GM19452 (cell line): ENCODE data around the gene CDC42.
"Not testable (repeated sequence)": the region's sequence is repeated elsewhere in the genome, so short reads cannot be mapped to it uniquely, and the experiment has no call there.

Source experiments
- ATAC-seq: cut with Tn5 transposase; IDR thresholded peaks from one replicate; pipeline ENCODE4 v1.9.1; 2021; ENCODE audit not compliant: unreplicated experiment

Gene CDC42

DNA sequence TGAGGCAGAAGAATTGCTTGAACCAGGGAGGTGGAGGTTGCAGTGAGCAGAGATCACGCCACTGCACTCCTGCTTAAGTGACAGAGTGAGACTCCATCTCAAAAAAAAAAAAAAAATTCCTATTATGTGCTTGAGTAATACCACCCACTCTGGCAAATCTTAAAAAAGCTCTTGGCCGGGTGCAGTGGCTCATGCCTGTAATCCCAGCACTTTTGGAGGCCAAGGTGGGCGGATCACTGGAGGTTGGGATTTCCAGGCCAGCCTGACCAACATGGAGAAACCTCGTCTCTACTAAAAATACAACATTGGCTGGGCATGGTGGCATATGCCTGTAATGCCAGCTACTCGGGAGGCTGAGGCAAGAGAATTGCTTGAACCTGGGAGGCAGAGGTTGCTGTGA lies 17.7 kb upstream of the CDC42 start:
- ATAC-seq, result not testable (repeated sequence)

GRCh38 chr1:22037520-22037919 lies 15.0 kb upstream of the CDC42 start:
- no peak for ATAC-seq

GRCh38 chr1:22038036-22038435 lies 14.5 kb upstream of the CDC42 start:
- no peak for ATAC-seq

- ATAC-seq, result peak; percentile 98
Observed at GRCh38 chr1:22039594-22040285, 12.8 kb upstream of the CDC42 start.

- ATAC-seq, result no peak
Observed at GRCh38 chr1:22040286-22040623, 12.3 kb upstream of the CDC42 start.

- ATAC-seq, result no peak
Observed at GRCh38 chr1:22041505-22041904, 11.0 kb upstream of the CDC42 start.

- no peak for ATAC-seq
Observed at GRCh38 chr1:22043198-22043769, 9.2 kb upstream of the CDC42 start.

DNA sequence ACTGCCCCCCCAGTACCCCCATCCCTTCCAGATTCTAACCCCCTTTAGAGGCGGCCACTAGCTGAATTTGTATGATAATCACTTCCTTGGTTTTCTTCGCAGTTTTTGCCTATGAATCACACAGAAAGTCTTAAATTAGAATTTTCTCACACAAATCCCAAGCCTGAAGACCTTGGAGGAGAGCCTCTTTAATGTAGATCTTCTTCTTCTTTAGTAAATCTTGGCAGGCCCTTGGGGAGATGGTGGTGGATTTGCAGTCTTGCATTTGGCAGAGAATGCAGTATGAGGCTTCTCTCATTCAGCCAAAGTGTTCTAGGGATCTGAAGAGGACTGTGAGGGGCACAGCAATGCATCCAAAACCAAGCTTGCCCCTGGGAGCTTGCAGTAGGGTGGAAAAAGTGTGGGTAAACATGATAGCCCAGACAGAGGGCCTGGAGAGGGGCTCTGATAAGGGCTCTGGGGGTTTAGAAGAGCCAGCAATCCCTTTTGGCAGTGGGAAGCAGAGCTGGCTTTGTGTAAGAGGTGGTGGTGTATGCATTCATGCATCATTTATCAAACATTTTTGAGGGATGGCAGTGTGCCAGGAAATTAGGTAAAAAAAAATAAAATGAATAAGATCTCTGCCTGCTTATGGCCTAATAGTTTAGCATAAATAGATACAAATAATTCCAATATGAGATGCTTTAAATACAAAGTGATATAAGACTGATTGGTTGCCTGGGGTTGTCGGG lies 7.7 kb upstream of the CDC42 start:
- ATAC-seq, result no peak

- ATAC-seq, result no peak
Observed at GRCh38 chr1:22045604-22046228, 6.8 kb upstream of the CDC42 start.

GRCh38 chr1:22048351-22049192 lies 3.9 kb upstream of the CDC42 start:
- ATAC-seq, result no peak

- no peak for ATAC-seq
Observed at GRCh38 chr1:22050330-22050729, 2.2 kb upstream of the CDC42 start.

DNA sequence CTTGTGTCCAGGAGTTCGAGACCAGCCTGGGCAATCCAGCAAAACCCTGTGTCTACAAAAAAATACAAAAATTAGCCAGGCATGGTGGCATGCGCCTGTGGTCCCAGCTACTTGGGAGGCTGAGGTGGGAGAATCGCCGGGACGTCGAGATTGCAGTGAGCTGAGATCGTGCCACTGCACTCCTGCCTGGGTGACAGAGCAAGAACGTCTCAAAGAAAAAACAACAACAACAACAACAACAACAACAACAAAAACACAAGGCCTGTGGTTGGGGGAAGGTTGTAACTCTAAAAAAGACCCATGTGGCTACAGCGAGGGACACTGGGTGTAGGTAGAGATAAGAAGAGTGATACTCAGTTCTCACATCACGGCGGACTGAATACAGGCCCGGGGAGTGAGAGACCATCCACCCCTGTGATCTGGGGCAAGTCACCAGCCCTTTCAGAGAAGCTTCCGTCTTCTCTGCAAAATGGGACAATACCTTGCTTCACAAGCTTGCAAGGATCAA lies 848 bp upstream of the CDC42 start:
- no peak for ATAC-seq

DNA sequence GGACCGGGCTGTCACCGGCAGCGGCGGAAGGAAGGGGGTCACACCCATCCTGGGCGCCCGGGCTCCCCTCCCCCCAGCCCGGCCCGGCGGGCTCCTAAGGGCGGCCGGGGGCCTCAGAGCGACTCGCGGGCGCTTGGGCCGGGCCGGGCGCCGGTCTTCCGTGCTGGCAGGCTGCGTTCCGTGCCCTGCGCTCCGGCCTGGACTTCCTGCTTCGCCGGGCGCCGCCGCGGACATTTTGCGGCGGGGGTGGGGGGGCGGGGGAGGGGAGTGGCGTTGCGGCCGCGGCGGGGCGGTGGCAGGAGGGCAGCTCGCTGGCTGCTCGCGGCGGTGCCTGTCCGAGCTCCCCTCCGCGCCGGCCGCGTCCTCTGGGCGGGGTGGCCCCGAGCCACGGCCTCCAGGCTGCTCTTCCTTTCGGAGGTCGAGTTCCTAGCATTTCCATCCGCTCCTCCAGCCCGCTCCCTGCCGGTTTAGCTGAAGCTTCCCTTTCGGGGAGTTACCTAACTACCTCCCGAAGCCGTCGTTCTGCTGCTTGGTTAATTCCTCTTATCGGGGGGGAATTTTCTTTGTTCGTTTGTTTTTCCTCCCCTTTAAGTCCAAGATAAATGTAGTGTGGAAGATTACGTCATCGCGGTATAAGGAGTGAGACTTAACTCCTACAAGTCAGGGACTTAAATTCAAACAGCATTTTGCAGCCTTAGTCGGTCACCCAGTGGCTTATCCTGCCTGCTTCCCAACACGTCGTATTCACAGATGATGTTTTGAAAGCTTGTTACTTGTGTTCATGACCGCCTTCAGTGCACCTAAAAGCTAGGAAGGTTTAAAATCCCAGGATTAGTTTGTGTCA lies 730 bp downstream of the CDC42 start:
- peak; percentile 39 for ATAC-seq

- ATAC-seq, result no peak
Observed at GRCh38 chr1:22053861-22054770, 1.6 kb downstream of the CDC42 start.

DNA sequence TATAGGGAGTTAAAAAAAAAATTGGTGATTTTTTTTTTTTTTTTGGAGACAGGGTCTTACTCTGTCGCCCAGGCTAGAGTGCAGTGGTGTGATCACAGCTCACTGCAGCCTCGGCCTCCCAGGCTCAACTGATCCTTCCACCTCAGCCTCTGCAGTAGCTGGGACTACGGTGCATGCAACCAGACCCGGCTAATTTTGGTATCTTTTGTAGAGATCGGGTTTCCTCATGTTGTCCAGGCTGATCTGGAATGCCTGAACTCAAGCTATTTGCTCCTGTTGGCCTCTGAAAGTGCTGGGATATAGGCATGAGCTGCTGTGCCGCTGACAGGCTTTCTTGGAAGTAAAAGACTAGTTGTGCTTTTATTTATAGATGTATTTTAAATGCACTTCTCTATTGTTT lies 3.0 kb downstream of the CDC42 start:
- ATAC-seq, result no peak

DNA sequence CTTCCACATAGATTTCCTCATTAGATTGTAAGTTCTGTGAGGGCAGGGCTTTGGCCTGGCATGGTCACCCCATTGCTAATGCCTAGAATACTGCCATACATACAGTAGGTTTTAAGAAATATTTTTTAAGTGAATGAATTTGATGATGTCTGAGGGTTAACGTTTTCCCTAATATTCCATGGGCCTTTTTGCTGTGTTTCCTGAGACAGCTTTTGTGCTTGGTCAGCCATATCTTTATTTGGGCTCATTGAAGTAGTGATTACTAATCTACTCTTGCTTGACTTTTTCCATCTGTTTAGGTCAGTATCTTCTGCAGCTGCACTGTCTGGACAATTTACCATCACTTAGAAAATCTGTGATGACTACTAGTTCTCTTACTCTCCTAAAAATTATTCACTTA lies 3.5 kb downstream of the CDC42 start:
- ATAC-seq, result no peak

- ATAC-seq, result no peak
Observed at GRCh38 chr1:22056936-22057335, 4.4 kb downstream of the CDC42 start.

GRCh38 chr1:22057861-22058260 lies 5.4 kb downstream of the CDC42 start:
- ATAC-seq, result no peak
